ENCODE measurements around the gene DNAH17.

GRCh38 chr17:78610951-78611511 lies 33.8 kb upstream of the DNAH17 start:
- TF ChIP-seq CTCF (IDR thresholded peaks at IDR 0.05): no peak
- no peak for TF ChIP-seq REST (IDR thresholded peaks at IDR 0.05; ENCODE audit: insufficient read depth in 1 of 2, low read depth in 2 of 2, low read length in 1 of 2)
- no peak for TF ChIP-seq POLR2AphosphoS5 (IDR thresholded peaks at IDR 0.05; ENCODE audit: low read depth, low read length)
- TF ChIP-seq TCF7L2 (IDR thresholded peaks at IDR 0.05; ENCODE audit: low read depth, low read length): no peak
- no peak for TF ChIP-seq SIN3A (IDR thresholded peaks at IDR 0.05; ENCODE audit: borderline replicate concordance, insufficient read depth, low read depth, low read length)
